ENCODE measurements around the gene VANGL1.

VANGL1 gene

GRCh38 chr1:115669002-115669673 lies 27.4 kb downstream of the VANGL1 start:
- DNase-seq (ENCODE audit: low read depth), result no peak

GRCh38 chr1:115669886-115670285 lies 28.1 kb downstream of the VANGL1 start:
- no peak for DNase-seq (ENCODE audit: low read depth)

- DNase-seq (ENCODE audit: low read depth), result no peak
Observed at GRCh38 chr1:115670476-115671175, 28.9 kb downstream of the VANGL1 start.

GRCh38 chr1:115671176-115671934 lies 29.6 kb downstream of the VANGL1 start:
- no peak for DNase-seq (ENCODE audit: low read depth)

- DNase-seq (ENCODE audit: low read depth), result no peak
Observed at GRCh38 chr1:115672224-115673009, 30.6 kb downstream of the VANGL1 start.

- no peak for DNase-seq (ENCODE audit: low read depth)
Observed at GRCh38 chr1:115676498-115677181, 34.9 kb downstream of the VANGL1 start.

- no peak for DNase-seq (ENCODE audit: low read depth)
Observed at GRCh38 chr1:115677182-115677555, 35.4 kb downstream of the VANGL1 start.

- no peak for DNase-seq (ENCODE audit: low read depth)
Observed at GRCh38 chr1:115677565-115677964, 35.8 kb downstream of the VANGL1 start.

- no peak for DNase-seq (ENCODE audit: low read depth)
Observed at GRCh38 chr1:115678141-115678540, 36.4 kb downstream of the VANGL1 start.

- no peak for DNase-seq (ENCODE audit: low read depth)
Observed at GRCh38 chr1:115679141-115679611, 37.4 kb downstream of the VANGL1 start.

GRCh38 chr1:115680730-115681111 lies 39.0 kb downstream of the VANGL1 start:
- no peak for DNase-seq (ENCODE audit: low read depth)

- no peak for DNase-seq (ENCODE audit: low read depth)
Observed at GRCh38 chr1:115682792-115683191, 41.0 kb downstream of the VANGL1 start.

- DNase-seq (ENCODE audit: low read depth), result no peak
Observed at GRCh38 chr1:115685029-115685705, 43.4 kb downstream of the VANGL1 start.

GRCh38 chr1:115687744-115688143 lies 46.0 kb downstream of the VANGL1 start:
- DNase-seq (ENCODE audit: low read depth), result no peak

- DNase-seq (ENCODE audit: low read depth), result no peak
Observed at GRCh38 chr1:115690972-115691371, 49.2 kb downstream of the VANGL1 start.

- no peak for DNase-seq (ENCODE audit: low read depth)
Observed at GRCh38 chr1:115692224-115692623, 50.5 kb downstream of the VANGL1 start.

- no peak for DNase-seq (ENCODE audit: low read depth)
Observed at GRCh38 chr1:115694805-115695204, 53.0 kb downstream of the VANGL1 start.

- no peak for DNase-seq (ENCODE audit: low read depth)
Observed at GRCh38 chr1:115697619-115698018, 55.8 kb downstream of the VANGL1 start.

GRCh38 chr1:115701090-115701489 lies 59.3 kb downstream of the VANGL1 start:
- no peak for DNase-seq (ENCODE audit: low read depth)

- no peak for DNase-seq (ENCODE audit: low read depth)
Observed at GRCh38 chr1:115702959-115703358, 61.2 kb downstream of the VANGL1 start.
